ENCODE data around the gene IRX5.

IRX5 gene

DNA sequence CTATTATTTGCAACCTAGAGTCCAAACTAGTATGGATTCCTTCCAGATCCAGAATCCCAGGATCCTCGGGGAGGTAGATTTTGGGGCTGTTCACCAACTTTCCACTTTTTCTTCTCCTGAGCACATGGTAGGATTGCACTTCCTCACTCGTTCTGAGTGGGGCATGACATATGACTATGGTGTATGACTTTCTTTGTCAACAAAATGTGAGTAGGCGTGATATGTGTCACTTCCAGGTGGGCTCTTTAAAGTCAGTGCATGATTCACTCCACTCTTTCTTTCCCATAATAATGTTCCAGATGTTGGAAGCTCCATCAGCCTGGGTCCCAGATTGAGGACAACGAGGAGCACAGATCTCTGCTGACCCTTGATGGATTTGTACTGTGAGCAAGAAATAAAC lies 21.5 kb downstream of the IRX5 start:
- Histone ChIP-seq H3K27ac (no peak overlapping the region), H3K4me1 (no peaks in the 10 kb centered on the region), H3K9ac (no peak overlapping the region), H3K9me3 (replicated peaks in 1 of 11) (no peaks in the 10 kb centered on the region; a peak in 1 of 22 replicates), H3K27me3 (no peaks in the 10 kb centered on the region), H3K36me3 (no peaks in the 10 kb centered on the region), H3K4me2 (no peak overlapping the region), H3K4me3 (no peak overlapping the region), H4K20me1 (no peaks in the 10 kb centered on the region)
- no peak for TF ChIP-seq Cebpa-rat (IDR thresholded peaks at IDR 0.05)

DNA sequence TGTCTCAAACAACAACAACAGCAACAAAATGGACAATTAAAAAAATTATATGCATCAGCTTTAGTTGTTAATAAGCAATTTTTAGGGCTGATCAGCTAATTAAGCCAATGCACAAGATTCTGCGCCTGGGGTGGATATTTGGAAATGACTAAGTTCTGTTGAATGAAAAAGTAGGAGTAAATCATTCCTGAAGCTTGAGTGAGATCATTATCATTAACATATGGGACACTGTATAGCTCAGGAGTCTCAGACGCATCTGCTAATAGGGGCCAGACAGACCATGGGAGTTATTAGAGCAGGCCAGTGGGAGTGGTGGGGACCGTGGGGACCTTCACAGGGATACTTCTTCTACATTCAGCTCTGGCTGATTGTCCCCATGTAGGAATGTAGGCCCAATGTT lies 22.8 kb downstream of the IRX5 start:
- H4K20me1 ChIP-seq, result no peaks in the 10 kb centered on the region
- H3K27ac ChIP-seq, result no peak overlapping the region
- no peak for TF ChIP-seq Cebpa-rat (IDR thresholded peaks at IDR 0.05)
- no peak overlapping the region for H3K4me2 ChIP-seq
- no peak overlapping the region for H3K9ac ChIP-seq
- H3K4me1 ChIP-seq, result no peaks in the 10 kb centered on the region
- no peak overlapping the region for H3K4me3 ChIP-seq
- H3K36me3 ChIP-seq, result no peaks in the 10 kb centered on the region
- no peaks in the 10 kb centered on the region for H3K27me3 ChIP-seq
- no peaks in the 10 kb centered on the region; a peak in 1 of 22 replicates for H3K9me3 ChIP-seq (replicated peaks in 1 of 11)

DNA sequence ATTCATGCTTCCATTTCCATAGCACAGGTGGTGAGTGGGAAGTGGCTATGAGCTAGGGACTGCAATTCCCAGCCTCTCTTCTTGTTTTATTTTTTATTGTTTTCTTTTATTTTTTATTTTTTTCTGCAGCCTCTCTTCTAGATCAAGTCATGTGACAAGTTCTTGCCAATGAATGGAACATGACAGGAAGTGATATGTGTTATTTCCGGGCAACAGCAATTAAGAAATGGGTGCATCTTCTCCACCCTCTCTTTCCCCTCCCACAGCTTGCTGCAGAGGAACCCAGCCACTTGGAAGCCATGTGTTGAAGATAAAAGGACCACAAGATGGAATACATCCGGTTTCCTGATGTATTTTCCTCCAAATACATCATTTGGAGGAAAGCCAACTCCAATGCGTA lies 23.6 kb downstream of the IRX5 start:
- Histone ChIP-seq H3K27me3 (no peaks in the 10 kb centered on the region), H3K4me1 (no peaks in the 10 kb centered on the region), H3K9ac (no peak overlapping the region), H3K4me3 (no peak overlapping the region), H3K27ac (no peak overlapping the region), H3K36me3 (no peaks in the 10 kb centered on the region), H4K20me1 (no peaks in the 10 kb centered on the region), H3K4me2 (no peak overlapping the region), H3K9me3 (replicated peaks in 1 of 11) (no peaks in the 10 kb centered on the region; a peak in 1 of 22 replicates)
- TF ChIP-seq Cebpa-rat (IDR thresholded peaks at IDR 0.05), result no peak

DNA sequence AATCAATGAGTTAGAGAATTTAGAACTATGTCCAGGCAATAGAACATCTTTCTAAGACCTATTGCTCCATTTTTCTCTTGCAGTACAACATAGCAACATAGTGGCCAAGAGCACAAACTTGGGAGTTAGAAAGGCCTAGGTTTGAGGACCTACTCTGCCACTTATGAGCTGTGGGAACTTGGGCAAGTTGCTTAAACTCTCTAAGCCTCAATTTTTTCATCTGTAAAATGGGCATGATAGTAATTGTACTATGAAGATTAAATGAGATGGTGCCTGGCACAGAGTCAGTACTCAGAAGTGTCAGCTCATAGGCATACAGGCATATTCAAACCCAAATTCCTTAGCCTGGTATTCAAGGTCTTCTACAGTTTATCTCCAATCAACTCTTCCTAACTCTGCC lies 25.1 kb downstream of the IRX5 start:
- Histone ChIP-seq H3K27me3 (no peaks in the 10 kb centered on the region), H3K9ac (no peak overlapping the region), H4K20me1 (no peaks in the 10 kb centered on the region; a peak in 1 of 22 replicates), H3K4me2 (no peak overlapping the region), H3K9me3 (replicated peaks in 1 of 11) (no peaks in the 10 kb centered on the region; a peak in 1 of 22 replicates), H3K4me3 (no peak overlapping the region), H3K27ac (no peak overlapping the region), H3K36me3 (no peaks in the 10 kb centered on the region), H3K4me1 (no peaks in the 10 kb centered on the region)
- no peak for TF ChIP-seq Cebpa-rat (IDR thresholded peaks at IDR 0.05)

DNA sequence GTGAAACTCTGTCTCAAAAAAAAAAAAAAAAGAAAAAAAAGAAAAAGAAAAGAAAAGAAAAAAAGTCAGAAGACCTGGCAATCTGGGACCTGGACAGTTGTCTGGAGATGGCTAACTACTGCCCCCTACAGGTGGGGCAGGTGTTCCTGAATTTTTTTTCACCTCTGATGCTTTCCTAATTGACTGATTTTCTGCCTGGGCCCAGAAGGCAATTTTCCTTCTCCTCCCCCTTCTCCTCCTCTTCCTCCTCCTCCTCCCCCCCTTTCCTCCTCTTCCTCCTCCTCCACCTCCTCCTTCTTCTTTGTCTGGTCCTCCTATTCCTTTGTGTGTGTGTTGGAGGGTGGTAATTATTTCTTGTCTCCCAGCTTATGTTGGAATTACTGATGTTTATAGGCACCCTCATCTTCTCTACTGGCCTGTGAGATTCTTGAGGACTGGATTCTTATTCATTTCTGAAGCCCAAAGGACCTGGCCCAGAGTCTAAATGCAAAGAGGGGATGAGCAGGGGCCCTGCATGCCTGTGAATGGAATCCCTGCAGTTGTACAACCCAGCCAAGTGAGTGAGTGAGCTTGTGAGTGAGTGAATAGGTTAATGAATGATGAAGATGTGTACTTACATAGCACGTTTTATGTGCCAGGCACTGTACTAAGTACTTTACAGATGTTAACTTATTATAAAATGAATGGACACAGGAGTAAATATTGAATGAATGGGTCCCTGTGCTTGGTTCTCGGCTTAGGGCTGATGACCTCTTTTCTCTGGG lies 26.9 kb downstream of the IRX5 start:
- H3K4me2 ChIP-seq, result no peak overlapping the region
- H3K27me3 ChIP-seq, result no peaks in the 10 kb centered on the region
- TF ChIP-seq Cebpa-rat (IDR thresholded peaks at IDR 0.05), result no peak
- H3K9ac ChIP-seq, result no peak overlapping the region
- H3K36me3 ChIP-seq, result no peaks in the 10 kb centered on the region
- no peak overlapping the region for H3K4me3 ChIP-seq
- H3K4me1 ChIP-seq, result no peaks in the 10 kb centered on the region
- H4K20me1 ChIP-seq, result no peaks in the 10 kb centered on the region; a peak in 1 of 22 replicates
- H3K9me3 ChIP-seq (replicated peaks in 1 of 11), result no peaks in the 10 kb centered on the region; a peak in 1 of 22 replicates
- no peak overlapping the region for H3K27ac ChIP-seq

DNA sequence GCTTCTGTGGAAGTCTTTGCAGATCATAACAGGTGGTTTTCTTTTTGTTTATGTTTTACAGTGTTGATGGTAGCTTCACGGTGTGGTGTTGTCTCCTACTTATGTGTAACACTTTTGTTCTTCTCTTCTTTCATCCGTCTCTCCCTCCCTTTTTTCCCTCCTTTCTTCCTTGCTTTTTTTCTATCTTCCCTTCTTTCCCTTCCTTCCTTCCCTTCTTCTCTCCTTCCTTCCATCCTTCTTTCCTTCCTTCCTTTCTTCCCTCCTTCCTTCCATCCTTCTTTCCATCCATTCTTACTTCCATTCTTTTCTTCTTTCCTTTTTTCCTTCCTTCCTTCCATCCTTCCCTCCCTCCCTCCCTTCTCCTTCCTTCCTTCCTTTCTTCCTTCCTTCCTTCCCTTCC lies 31.4 kb downstream of the IRX5 start:
- no peak overlapping the region for H3K27ac ChIP-seq
- no peak overlapping the region for H3K4me3 ChIP-seq
- H3K9ac ChIP-seq, result no peak overlapping the region
- H3K9me3 ChIP-seq (replicated peaks in 1 of 11), result no peaks in the 10 kb centered on the region
- H3K27me3 ChIP-seq, result no peaks in the 10 kb centered on the region
- H3K4me2 ChIP-seq, result no peak overlapping the region
- H4K20me1 ChIP-seq, result no peaks in the 10 kb centered on the region; a peak in 1 of 22 replicates
- no peaks in the 10 kb centered on the region for H3K4me1 ChIP-seq
- H3K36me3 ChIP-seq, result no peaks in the 10 kb centered on the region
- TF ChIP-seq Cebpa-rat (IDR thresholded peaks at IDR 0.05), result no peak

DNA sequence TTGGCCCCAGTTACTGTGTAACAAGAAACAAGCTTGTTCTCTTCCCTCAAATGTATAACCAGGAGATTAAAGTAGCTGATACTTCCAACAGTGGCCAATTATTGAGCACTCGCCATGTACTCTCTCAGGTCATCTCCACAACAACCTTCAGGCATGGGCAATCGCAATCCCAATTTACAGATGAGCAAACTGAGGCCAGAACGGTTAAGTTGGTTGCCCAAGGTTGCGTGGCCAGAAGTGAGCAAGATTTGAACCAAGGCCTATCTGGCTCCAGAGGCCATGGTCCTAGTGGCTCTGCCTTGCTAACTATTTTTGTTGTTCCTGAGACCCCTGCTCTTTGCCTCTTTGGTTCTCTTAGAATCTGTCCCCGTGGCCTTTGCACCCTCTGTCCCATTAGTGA lies 33.6 kb downstream of the IRX5 start:
- no peaks in the 10 kb centered on the region for H3K4me1 ChIP-seq
- no peak for TF ChIP-seq Cebpa-rat (IDR thresholded peaks at IDR 0.05)
- no peak overlapping the region for H3K4me3 ChIP-seq
- no peak overlapping the region for H3K27ac ChIP-seq
- no peaks in the 10 kb centered on the region for H3K27me3 ChIP-seq
- H3K36me3 ChIP-seq, result no peaks in the 10 kb centered on the region
- no peaks in the 10 kb centered on the region; a peak in 1 of 22 replicates for H4K20me1 ChIP-seq
- H3K4me2 ChIP-seq, result no peak overlapping the region
- H3K9ac ChIP-seq, result no peak overlapping the region
- H3K9me3 ChIP-seq (replicated peaks in 1 of 11), result no peaks in the 10 kb centered on the region

DNA sequence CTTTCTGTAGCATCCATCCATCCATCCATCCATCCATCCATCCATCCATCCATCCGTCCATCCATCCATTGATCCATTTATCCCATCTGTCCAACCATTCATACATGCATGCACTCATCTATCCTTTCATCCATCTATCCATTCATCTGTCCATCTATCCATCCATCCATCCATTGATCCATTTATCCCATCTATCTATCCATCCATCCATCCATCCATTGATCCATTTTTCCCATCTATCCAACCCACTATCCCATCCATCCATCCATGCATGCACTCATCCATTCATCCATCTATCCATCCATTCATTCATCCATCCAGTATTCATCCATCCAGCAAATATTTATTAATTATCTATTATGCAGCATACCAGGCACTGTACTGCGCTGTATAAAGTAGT lies 34.8 kb downstream of the IRX5 start:
- no peak overlapping the region for H3K27ac ChIP-seq
- H3K4me2 ChIP-seq, result no peak overlapping the region
- H3K9me3 ChIP-seq (replicated peaks in 1 of 11), result no peaks in the 10 kb centered on the region
- H3K4me3 ChIP-seq, result no peak overlapping the region
- no peaks in the 10 kb centered on the region for H3K36me3 ChIP-seq
- no peak overlapping the region for H3K9ac ChIP-seq
- no peaks in the 10 kb centered on the region for H3K4me1 ChIP-seq
- H4K20me1 ChIP-seq, result no peaks in the 10 kb centered on the region; a peak in 1 of 22 replicates
- H3K27me3 ChIP-seq, result no peaks in the 10 kb centered on the region
- no peak for TF ChIP-seq Cebpa-rat (IDR thresholded peaks at IDR 0.05)

DNA sequence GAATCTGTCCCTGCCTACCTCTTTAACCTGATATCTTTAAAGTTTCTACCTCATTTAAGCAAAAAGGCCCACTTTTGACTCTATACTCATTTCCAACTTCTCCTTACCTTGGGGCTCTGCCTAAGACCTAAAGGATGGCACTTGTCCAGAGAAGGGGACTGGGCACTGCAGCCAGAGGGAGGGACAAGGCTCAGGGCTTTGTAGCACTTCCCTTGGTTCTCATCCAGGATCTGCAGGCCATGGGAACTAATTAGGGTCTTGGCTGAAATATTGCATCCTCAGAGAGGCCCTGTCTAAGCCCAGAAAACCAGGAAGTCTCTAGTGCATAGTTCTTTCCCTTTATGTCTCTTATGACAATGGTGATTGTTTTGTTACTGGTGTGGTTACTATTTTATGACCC lies 37.3 kb downstream of the IRX5 start:
- Histone ChIP-seq H3K36me3 (no peaks in the 10 kb centered on the region), H3K27me3 (no peaks in the 10 kb centered on the region), H3K4me3 (no peak overlapping the region), H4K20me1 (no peaks in the 10 kb centered on the region), H3K27ac (no peak overlapping the region), H3K9ac (no peak overlapping the region), H3K4me2 (no peak overlapping the region), H3K4me1 (no peaks in the 10 kb centered on the region), H3K9me3 (replicated peaks in 1 of 11) (peaks cover 0 to 8% (median 0%) of the 10 kb centered on the region in 11 experiments; a peak in 1 of 22 replicates)
- no peak for TF ChIP-seq Cebpa-rat (IDR thresholded peaks at IDR 0.05)

DNA sequence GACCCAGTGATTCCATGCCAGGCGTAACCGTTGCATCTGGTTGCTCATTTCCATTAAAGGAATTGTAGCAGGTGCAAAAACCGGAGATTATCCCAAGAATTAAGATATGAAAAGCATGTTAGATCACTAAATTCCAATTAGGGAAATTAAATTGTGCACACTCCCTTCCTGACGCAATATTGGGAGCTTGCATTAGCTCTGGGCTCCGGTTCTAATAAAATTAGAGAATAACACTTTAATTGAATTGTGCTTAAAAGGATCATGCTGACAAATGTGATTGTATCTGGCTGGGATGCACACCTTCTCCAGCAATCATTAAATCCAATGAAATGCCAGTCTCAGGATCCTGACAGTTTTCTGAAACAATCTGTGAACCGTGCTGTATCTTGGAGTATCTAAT lies 38.1 kb downstream of the IRX5 start:
- peaks cover 0 to 8% (median 0%) of the 10 kb centered on the region in 11 experiments; a peak in 1 of 22 replicates for H3K9me3 ChIP-seq (replicated peaks in 1 of 11)
- no peak for TF ChIP-seq Cebpa-rat (IDR thresholded peaks at IDR 0.05)
- no peak overlapping the region for H3K4me3 ChIP-seq
- H4K20me1 ChIP-seq, result no peaks in the 10 kb centered on the region
- no peak overlapping the region for H3K9ac ChIP-seq
- H3K27ac ChIP-seq, result no peak overlapping the region
- no peaks in the 10 kb centered on the region for H3K4me1 ChIP-seq
- H3K27me3 ChIP-seq, result no peaks in the 10 kb centered on the region
- H3K36me3 ChIP-seq, result no peaks in the 10 kb centered on the region
- H3K4me2 ChIP-seq, result no peak overlapping the region
